Measurements from ENCODE around the gene VPS39.

- TF ChIP-seq CTCF (optimal IDR thresholded peaks at IDR 0.05 in 1 of 3, IDR thresholded peaks at IDR 0.05 in 1 of 3, conservative IDR thresholded peaks at IDR 0.05 in 1 of 3; ENCODE audit: extremely low read depth in 1 of 3, insufficient read depth in 2 of 3, low read length in 3 of 3) = no peak
- TF ChIP-seq EZH2 (IDR thresholded peaks at IDR 0.05; ENCODE audit: low read length) = no peak
Observed at GRCh38 chr15:42178056-42178455, 30.0 kb downstream of the VPS39 start.
